GM06990 (cell line): ENCODE measurements around the gene LCE4A.
"Not testable (repeated sequence)": the region's sequence is repeated elsewhere in the genome, so short reads cannot be mapped to it uniquely, and the experiment has no call there.

ENCODE experiments used
- DNase-seq: peaks from one replicate; pipeline ENCODE4 v3.0.0-alpha.2; 2011; ENCODE audit not compliant: insufficient read length; ENCODE audit errors: extremely low read depth
- H3K27me3 ChIP-seq: replicated peaks from 2 replicates; pipeline ENCODE4 v1.6.0; 2011; ENCODE audit warnings: low read length; ENCODE audit not compliant: control insufficient read depth, insufficient read depth
- H3K36me3 ChIP-seq: 2 replicates; pipeline ENCODE4 v1.5.1; 2011; ENCODE audit warnings: low read length; ENCODE audit not compliant: control insufficient read depth, insufficient read depth
- H3K4me3 ChIP-seq: replicated peaks from 2 replicates; pipeline ENCODE4 v1.5.1; 2011; ENCODE audit warnings: low read depth, mild to moderate bottlenecking, control low read depth, low read length
- TF ChIP-seq, protein P1 (sequence below): IDR thresholded peaks from 2 replicates; pipeline ENCODE4 v1.5.1; 2011; ENCODE audit warnings: low read length, control low read depth, mild to moderate bottlenecking, inconsistent platforms; ENCODE audit not compliant: insufficient read depth, poor library complexity, severe bottlenecking

LCE4A gene, protein sequence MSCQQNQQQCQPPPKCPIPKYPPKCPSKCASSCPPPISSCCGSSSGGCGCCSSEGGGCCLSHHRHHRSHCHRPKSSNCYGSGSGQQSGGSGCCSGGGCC

DNA sequence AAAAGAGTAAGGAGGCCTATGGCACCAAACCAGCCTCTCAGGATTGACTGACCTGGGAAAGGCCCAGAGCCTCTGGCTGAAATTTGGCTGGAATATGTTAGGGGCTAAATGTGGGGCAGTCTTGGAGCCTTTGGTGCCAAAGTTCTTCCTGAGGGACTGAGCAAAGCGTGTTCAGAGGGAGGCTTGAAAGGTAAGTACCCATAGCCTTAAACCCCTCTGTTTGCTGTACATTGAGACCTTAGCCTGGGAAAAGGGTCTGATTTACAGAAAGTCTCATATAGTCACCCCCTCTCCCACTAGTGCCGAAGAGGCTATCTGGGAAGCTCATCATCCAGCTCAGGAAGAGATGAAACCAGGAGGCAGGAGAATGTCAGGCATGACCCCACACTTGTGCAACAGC, at the start of gene LCE4A:
LCE4A (plus strand) TSS at position 301 of the 400 bp plus-strand sequence. CDS start 916 bp downstream, outside the sequence.
- Histone ChIP-seq H3K4me3 (no peak within 1 kb of the TSS), H3K27me3 (no peaks in the 10 kb centered on the region), H3K36me3 (no peaks in the 10 kb centered on the region)
- no peak for DNase-seq
- TF ChIP-seq, protein P1, sequence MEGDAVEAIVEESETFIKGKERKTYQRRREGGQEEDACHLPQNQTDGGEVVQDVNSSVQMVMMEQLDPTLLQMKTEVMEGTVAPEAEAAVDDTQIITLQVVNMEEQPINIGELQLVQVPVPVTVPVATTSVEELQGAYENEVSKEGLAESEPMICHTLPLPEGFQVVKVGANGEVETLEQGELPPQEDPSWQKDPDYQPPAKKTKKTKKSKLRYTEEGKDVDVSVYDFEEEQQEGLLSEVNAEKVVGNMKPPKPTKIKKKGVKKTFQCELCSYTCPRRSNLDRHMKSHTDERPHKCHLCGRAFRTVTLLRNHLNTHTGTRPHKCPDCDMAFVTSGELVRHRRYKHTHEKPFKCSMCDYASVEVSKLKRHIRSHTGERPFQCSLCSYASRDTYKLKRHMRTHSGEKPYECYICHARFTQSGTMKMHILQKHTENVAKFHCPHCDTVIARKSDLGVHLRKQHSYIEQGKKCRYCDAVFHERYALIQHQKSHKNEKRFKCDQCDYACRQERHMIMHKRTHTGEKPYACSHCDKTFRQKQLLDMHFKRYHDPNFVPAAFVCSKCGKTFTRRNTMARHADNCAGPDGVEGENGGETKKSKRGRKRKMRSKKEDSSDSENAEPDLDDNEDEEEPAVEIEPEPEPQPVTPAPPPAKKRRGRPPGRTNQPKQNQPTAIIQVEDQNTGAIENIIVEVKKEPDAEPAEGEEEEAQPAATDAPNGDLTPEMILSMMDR = no peak

DNA sequence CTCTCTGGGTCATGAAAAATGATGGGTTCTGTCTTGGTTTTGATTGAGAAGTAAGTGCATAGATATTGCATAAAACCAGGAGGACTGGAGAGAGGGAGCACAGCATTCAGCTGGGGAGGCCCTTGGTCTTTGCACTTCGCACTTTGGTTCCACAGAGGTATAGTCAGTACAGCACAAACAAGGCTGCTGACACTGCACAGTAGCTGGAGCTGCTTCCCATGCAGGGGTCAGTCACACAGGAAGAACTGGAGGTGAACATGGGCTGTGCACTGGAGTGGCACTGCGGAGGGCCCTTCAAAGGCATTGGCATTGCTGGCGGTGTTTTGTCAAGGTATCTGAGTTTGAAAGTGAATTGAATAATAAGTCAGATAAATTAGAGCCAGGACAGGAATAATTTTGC, 49.3 kb upstream of the LCE4A start:
- H3K36me3 ChIP-seq = no peaks in the 10 kb centered on the region
- no peak overlapping the region for H3K4me3 ChIP-seq
- H3K27me3 ChIP-seq = peaks cover 2% of the 10 kb centered on the region
- TF ChIP-seq, protein P1 = no peak
- no peak for DNase-seq

DNA sequence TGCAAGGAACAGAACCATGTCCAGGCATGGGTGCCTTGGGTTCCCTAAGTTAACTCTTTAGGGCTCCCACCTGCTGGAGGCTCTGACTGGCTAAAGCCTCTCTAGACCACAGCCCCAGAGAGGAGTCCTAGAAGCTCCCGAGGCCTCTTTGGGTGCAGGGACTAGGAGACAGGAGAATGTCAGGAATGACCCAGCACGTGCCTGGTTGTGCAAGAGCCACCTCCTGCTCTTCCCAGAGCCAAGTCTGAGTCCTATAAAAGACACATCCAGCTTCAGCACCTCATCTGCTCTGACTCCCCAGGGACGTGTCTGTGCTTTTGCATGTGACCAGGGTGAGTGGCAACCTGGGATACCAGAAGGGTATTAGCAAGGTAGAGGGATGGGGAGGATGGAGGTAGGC, 44.9 kb upstream of the LCE4A start, which contains the start of gene LCE2D:
LCE2D (plus strand) TSS at position 283 of the 400 bp plus-strand sequence. CDS start 726 bp downstream, outside the sequence.
- DNase-seq = no peak
- Histone ChIP-seq H3K4me3 (no peak within 1 kb of the TSS), H3K27me3 (peaks cover 2% of the 10 kb centered on the region), H3K36me3 (no peaks in the 10 kb centered on the region)
- TF ChIP-seq, protein P1 = no peak

DNA sequence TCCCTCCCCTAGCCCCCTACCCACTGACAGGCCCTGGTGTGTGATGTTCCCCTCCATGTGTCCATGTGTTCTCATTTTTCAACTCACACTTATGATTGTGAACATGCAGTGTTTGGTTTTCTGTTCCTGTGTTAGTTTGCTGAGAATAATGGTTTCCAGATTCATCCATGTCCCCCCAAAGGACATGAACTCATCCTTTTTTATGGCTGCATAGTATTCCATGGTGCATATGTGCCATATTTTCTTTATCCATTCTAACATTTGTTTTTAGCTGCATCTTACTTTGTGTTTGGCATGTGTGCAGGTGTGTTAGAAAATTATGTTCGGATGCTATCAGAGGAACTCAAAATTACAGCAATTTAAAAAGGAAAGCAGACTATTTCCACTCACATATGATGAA, 41.8 kb upstream of the LCE4A start:
- H3K36me3 ChIP-seq, DNase-seq, H3K4me3 ChIP-seq, H3K27me3 ChIP-seq: not testable (repeated sequence)

DNA sequence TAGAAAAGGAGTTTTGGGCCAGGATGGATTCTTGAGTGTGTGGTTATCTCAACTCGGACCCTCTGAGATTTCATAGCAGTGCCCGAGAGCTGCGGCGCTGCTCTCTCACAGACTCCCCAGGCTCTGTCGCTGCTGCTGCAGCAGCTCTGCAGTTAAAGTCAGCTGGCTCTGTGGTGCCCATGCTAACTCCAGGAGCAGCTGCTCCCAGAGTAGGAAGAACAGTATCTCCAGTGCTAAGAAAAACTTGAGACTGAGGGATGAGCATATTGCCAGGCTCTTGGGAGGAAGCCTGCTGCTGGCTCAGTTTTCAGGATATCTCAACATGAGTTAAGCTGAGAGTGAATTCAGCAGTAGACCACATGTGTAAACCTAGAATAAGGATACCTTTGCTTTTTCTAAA, 40.3 kb upstream of the LCE4A start:
- no peak for DNase-seq
- TF ChIP-seq, protein P1 = no peak

DNA sequence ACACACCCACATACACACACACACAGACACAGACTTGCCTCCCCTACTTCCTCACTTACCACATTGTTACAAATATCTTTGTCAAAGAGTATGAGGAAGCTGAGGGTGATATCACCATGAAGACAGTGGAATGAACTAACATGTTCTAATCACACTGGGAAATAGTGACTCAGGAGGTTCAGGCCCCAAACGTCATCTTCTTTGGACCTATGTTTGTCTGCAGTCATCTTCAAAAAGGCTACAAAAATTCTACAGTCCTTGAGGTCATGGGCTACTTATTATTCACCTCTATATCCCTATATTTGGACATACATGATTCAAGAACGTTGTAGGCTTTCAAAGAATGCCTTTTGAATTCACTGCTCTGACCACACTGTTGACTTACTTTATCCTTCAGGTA, 34.9 kb upstream of the LCE4A start:
- H3K4me3 ChIP-seq = no peak overlapping the region
- H3K27me3 ChIP-seq = no peaks in the 10 kb centered on the region
- DNase-seq = no peak
- TF ChIP-seq, protein P1 = no peak
- H3K36me3 ChIP-seq = no peaks in the 10 kb centered on the region

More for the DNA sequence above, 40.3 kb upstream of the LCE4A start:
- Histone ChIP-seq H3K4me3 (no peak overlapping the region), H3K27me3 (peaks cover 2% of the 10 kb centered on the region), H3K36me3 (no peaks in the 10 kb centered on the region)

DNA sequence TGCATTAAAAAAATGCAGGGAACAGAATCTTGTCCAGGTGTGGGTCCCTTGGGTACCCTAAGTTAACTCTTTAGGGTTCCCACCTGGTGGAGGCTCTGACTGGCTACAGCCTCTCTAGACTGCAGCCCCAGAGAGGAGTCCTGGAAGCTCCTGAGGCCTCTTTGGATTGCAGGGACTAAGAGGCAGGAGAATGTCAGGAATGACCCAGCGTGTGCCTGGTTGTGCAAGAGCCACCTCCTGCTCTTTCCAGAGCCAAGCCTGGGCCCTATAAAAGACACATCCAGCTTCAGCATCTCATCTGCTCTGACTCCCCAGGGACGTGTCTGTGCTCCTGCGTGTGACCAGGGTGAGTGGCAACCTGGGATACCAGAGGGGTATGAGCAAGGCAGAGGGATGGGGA, 33.0 kb upstream of the LCE4A start, which contains the start of gene LCE2C:
LCE2C (plus strand) TSS at position 297 of the 400 bp plus-strand sequence. CDS start 737 bp downstream, outside the sequence.
- H3K4me3 ChIP-seq, DNase-seq, H3K27me3 ChIP-seq, H3K36me3 ChIP-seq: not testable (repeated sequence)
